Body of pancreas (tissue), 4 donors: ENCODE data around the gene TEDC2. TPM values are rescaled to one million over a fixed set of nuclear protein-coding genes. Genes with fewer than 3 reads are reported as not detected.
"Not testable (repeated sequence)": the region's sequence is repeated elsewhere in the genome, so short reads cannot be mapped to it uniquely, and the experiment has no call there.

Source experiments
- ATAC-seq: fragments of 150-250 bp; one replicate; pipeline ENCODE4 v1.9.1; 2016
- DNase-seq, 4 donors: peaks; one replicate each; pipeline ENCODE4 v3.0.0-alpha.2; 2019
- H3K27ac ChIP-seq, 4 donors: fragments of 200-600 bp; sonication (generic); 1 replicate in 3 of 4; 2 replicates in 1 of 4; pipeline versions ENCODE4 v1.5.1 to v1.6.1; 2016 to 2019; ENCODE audit warnings: mild to moderate bottlenecking in 1 of 4, mixed read lengths in 1 of 4, moderate library complexity in 1 of 4
- H3K27me3 ChIP-seq, 2 donors: fragments of 200-600 bp; sonication (generic); one replicate each; pipeline ENCODE4 v1.6.0; 2016; ENCODE audit warnings: mild to moderate bottlenecking in 1 of 2
- H3K36me3 ChIP-seq, 2 donors: fragments of 200-600 bp; sonication (generic); replicated peaks in 1 of 2; 2 replicates each; pipeline ENCODE4 v1.5.1; 2016; ENCODE audit warnings: low read depth in 2 of 2; ENCODE audit not compliant: insufficient read depth in 1 of 2
- H3K4me1 ChIP-seq: fragments of 200-600 bp; sonication (generic); one replicate; pipeline ENCODE4 v1.6.0; 2016
- H3K4me3 ChIP-seq, 2 donors: fragments of 200-600 bp; sonication (generic); 1 replicate in 1 of 2; 2 replicates in 1 of 2; pipeline ENCODE4 v1.5.1; 2016 to 2019
- H3K9me3 ChIP-seq, 3 donors: fragments of 200-600 bp; sonication (generic); 1 replicate in 2 of 3; 2 replicates in 1 of 3; pipeline ENCODE4 v1.5.1; 2016
- CTCF ChIP-seq, 7 experiments: fragments of 450-650 bp in 4 of 7; fragments of 200-600 bp in 3 of 7; sonication (generic) in 3 of 7; IDR thresholded peaks; one replicate each; pipeline ENCODE4 v1.5.1; 2016 to 2019; ENCODE audit warnings: antibody characterized with exemption in 7 of 7
- POLR2A ChIP-seq, 3 donors: fragments of 450-650 bp; IDR thresholded peaks; one replicate each; pipeline ENCODE4 v1.6.1; 2016; ENCODE audit warnings: antibody characterized with exemption in 3 of 3, mild to moderate bottlenecking in 2 of 3
- WGBS, 2 donors: methylation state at CpG; one replicate each; pipeline ENCODE4 v1.1.5; 2017; 5-methylcytosine and 5-hydroxymethylcytosine counted together
- intact Hi-C: fragments of 100-400 bp; cut with DNase I; formaldehyde crosslinking; loops from one replicate; pipeline ENCODE4 v1.15.1; 2023
- total RNA-seq, 2 donors: library from RNA; depleted of rRNA; stranded (reverse); fragments of >200 nt; gene quantifications; one replicate each; pipeline ENCODE4 v1.1.0, GENCODE V29; 2016

Gene TEDC2
- total RNA-seq, 2 donors from 2014 or later, result not detected

- Histone ChIP-seq H3K27me3 (no peaks in the 10 kb centered on the region), H3K36me3 (no peaks in the 10 kb centered on the region), H3K27ac (peak overlapping the region in 3 of 4 donors; percentile 47 to 77 (median 60)), H3K4me3 (peak overlapping the region; percentile 40 to 56), H3K4me1 (peaks cover 18% of the 10 kb centered on the region), H3K9me3 (no peaks in the 10 kb centered on the region)
- intact Hi-C loops, result loop anchor here (5.0 to 10.0 kb wide), 2 partner anchors 65 to 93 kb away; no protein-coding TSS in a partner anchor
- peak in 3 of 7 experiments; percentile 12 to 26 (median 12) for TF ChIP-seq CTCF (IDR thresholded peaks at IDR 0.05)
- TF ChIP-seq POLR2A (IDR thresholded peaks at IDR 0.05), result no peak
- DNase-seq, result no peak
- 8 to 19% methylated on average over 15 to 46 of the region's 46 CpGs for WGBS, 2 donors
- ATAC-seq, result peak; percentile 1
Measured at GRCh38 chr16:2429771-2430663, 29.9 kb upstream of the TEDC2 start.

- no peak overlapping the region for H3K4me3 ChIP-seq
- intact Hi-C loops, result loop anchor here (10.0 kb wide), 1 partner anchor 63 kb away; no protein-coding TSS in a partner anchor
- no peaks in the 10 kb centered on the region for H3K27me3 ChIP-seq
- ATAC-seq (no peak), DNase-seq (no peak)
- H3K27ac ChIP-seq, result no peak overlapping the region
- H3K9me3 ChIP-seq, result no peaks in the 10 kb centered on the region
- TF ChIP-seq CTCF (IDR thresholded peaks at IDR 0.05), result no peak
- no peak for TF ChIP-seq POLR2A (IDR thresholded peaks at IDR 0.05)
- H3K36me3 ChIP-seq, result no peaks in the 10 kb centered on the region
- H3K4me1 ChIP-seq, result peaks cover 18% of the 10 kb centered on the region
- 89 to 98% methylated on average over 5 to 6 of the region's 6 CpGs for WGBS, 2 donors
Measured at GRCh38 chr16:2432286-2432685, 27.6 kb upstream of the TEDC2 start.

GRCh38 chr16:2432801-2433505, 27.0 kb upstream of the TEDC2 start:
- Histone ChIP-seq H3K4me1 (peaks cover 18% of the 10 kb centered on the region), H3K36me3 (no peaks in the 10 kb centered on the region), H3K9me3 (no peaks in the 10 kb centered on the region), H3K27ac (no peak overlapping the region), H3K4me3 (no peak overlapping the region), H3K27me3 (no peaks in the 10 kb centered on the region)
- TF ChIP-seq CTCF (IDR thresholded peaks at IDR 0.05) (no peak), POLR2A (IDR thresholded peaks at IDR 0.05) (no peak)
- intact Hi-C loops, result loop anchor here (10.0 kb wide), 1 partner anchor 62 kb away; no protein-coding TSS in a partner anchor
- 89 to 90% methylated on average over 12 to 15 of the region's 15 CpGs for WGBS, 2 donors
- ATAC-seq, result no peak
- DNase-seq, result no peak

- not testable (repeated sequence) for H3K27ac ChIP-seq, H3K9me3 ChIP-seq, H3K27me3 ChIP-seq, H3K36me3 ChIP-seq, DNase-seq, H3K4me1 ChIP-seq, ATAC-seq, H3K4me3 ChIP-seq
- 93 to 100% methylated on average over 4 of the region's 4 CpGs for WGBS, 2 donors
- intact Hi-C loops, result loop anchor here (10.0 kb wide), 1 partner anchor 60 kb away; no protein-coding TSS in a partner anchor
Measured at GRCh38 chr16:2435236-2435635, 24.7 kb upstream of the TEDC2 start.

- no peak for ATAC-seq
- Histone ChIP-seq H3K27ac (no peak overlapping the region), H3K9me3 (no peaks in the 10 kb centered on the region), H3K36me3 (no peaks in the 10 kb centered on the region), H3K4me3 (no peak overlapping the region), H3K4me1 (no peaks in the 10 kb centered on the region), H3K27me3 (no peaks in the 10 kb centered on the region)
- intact Hi-C loops, result loop anchor here (10.0 kb wide), 1 partner anchor 59 kb away; no protein-coding TSS in a partner anchor
- no peak for DNase-seq
- no peak for TF ChIP-seq POLR2A (IDR thresholded peaks at IDR 0.05)
- TF ChIP-seq CTCF (IDR thresholded peaks at IDR 0.05), result no peak
- 69 to 86% methylated on average over 5 to 9 of the region's 9 CpGs for WGBS, 2 donors
Measured at GRCh38 chr16:2436110-2436509, 23.8 kb upstream of the TEDC2 start.
